Small intestine (tissue), 7 donors: ENCODE data around the gene STRN. TPM values are rescaled to one million over a fixed set of nuclear protein-coding genes. Genes with fewer than 3 reads are reported as not detected.

ENCODE experiments used
- DNase-seq, 2 donors: peaks; one replicate each; pipeline versions ENCODE4 v3.0.0 to v3.0.0-alpha.2; 2013
- FAIRE-seq: peaks from 2 replicates; lab custom pipeline; 2012; peaks lifted over from hg19 to GRCh38; lab: Jason Lieb, UNC
- H3K27ac ChIP-seq, 3 donors: one replicate each; pipeline ENCODE4 v1.5.1; 2013; ENCODE audit warnings: low read length in 2 of 3, mild to moderate bottlenecking in 2 of 3, control low read depth in 1 of 3, inconsistent platforms in 1 of 3, low read depth in 1 of 3, moderate library complexity in 1 of 3
- H3K27me3 ChIP-seq, 3 donors: one replicate each; pipeline ENCODE4 v1.6.1; 2013; ENCODE audit warnings: low read length in 3 of 3, inconsistent platforms in 1 of 3; ENCODE audit not compliant: control insufficient read depth in 3 of 3, insufficient read depth in 3 of 3
- H3K36me3 ChIP-seq, 3 donors: one replicate each; pipeline ENCODE4 v1.6.1; 2013; ENCODE audit warnings: low read length in 3 of 3, inconsistent platforms in 1 of 3, low read depth in 1 of 3, mild to moderate bottlenecking in 1 of 3, moderate library complexity in 1 of 3; ENCODE audit not compliant: control insufficient read depth in 3 of 3, insufficient read depth in 2 of 3
- H3K4me1 ChIP-seq, 3 donors: one replicate each; pipeline ENCODE4 v1.6.1; 2013; ENCODE audit warnings: low read length in 2 of 3, inconsistent platforms in 1 of 3, low read depth in 1 of 3, mild to moderate bottlenecking in 1 of 3, moderate library complexity in 1 of 3; ENCODE audit not compliant: control insufficient read depth in 3 of 3, insufficient read depth in 2 of 3
- H3K4me3 ChIP-seq, 3 donors: one replicate each; pipeline ENCODE4 v1.5.1; 2013; ENCODE audit warnings: low read length in 3 of 3, control low read depth in 1 of 3, inconsistent platforms in 1 of 3, low read depth in 1 of 3, mild to moderate bottlenecking in 1 of 3, moderate library complexity in 1 of 3
- H3K9me3 ChIP-seq, 2 donors: one replicate each; pipeline ENCODE4 v1.6.1; 2013; ENCODE audit warnings: low read depth in 1 of 2, low read length in 1 of 2; ENCODE audit not compliant: control insufficient read depth in 2 of 2, insufficient read depth in 1 of 2
- WGBS, 3 donors: extraction: QIAGEN DNeasy Blood & Tissue Kit; methylation state at CpG; one replicate each; pipeline ENCODE4 v1.1.7; 2013; 5-methylcytosine and 5-hydroxymethylcytosine counted together
- polyA plus RNA-seq, 4 donors: library from polyadenylated mRNA; stranded (reverse) in 3 of 4; unstranded in 1 of 4; fragments of 200-250 nt in 3 of 4; fragments of 120-200 nt in 1 of 4; gene quantifications; one replicate each; pipeline versions ENCODE4 v1.2.1 to v1.2.3, GENCODE V29; 2013
- donor health status: healthy with polysubstance abuse.
- donor health status: control.
- donor health status: control.
- donor health status: Bipolar disorder and iron deficiency.
- donor health status: healthy.

The STRN gene
- polyA plus RNA-seq, 4 donors = 4.9 to 16.6 (median 6.7) TPM

DNA sequence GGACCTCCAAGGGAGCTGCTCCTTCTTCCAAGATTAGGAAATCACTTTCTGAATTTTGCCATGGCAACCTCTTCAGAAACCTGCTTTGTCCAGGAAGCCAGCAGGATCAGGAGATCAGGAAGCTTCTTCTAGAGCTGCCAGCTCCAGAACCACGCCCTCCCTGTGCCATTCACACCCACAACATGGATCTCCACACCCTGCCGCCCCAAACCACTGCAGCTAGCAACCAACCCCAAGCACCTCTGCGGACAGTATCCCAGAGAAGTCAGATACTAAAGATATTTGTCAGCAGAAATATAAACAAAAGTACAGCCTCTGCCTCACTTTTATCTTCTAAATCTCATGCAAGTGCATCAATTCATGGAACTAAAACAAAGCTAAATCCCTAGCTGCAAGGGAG is 163.4 kb downstream of the STRN start:
- FAIRE-seq = no peak
- WGBS, 3 donors = 73 to 81% (median 74%) methylated on average over 3 of the region's 3 CpGs
- no peak overlapping the region for H3K4me3 ChIP-seq
- DNase-seq = no peak
- H3K9me3 ChIP-seq = no peaks in the 10 kb centered on the region
- no peaks in the 10 kb centered on the region for H3K36me3 ChIP-seq
- H3K27me3 ChIP-seq = no peaks in the 10 kb centered on the region
- no peaks in the 10 kb centered on the region for H3K4me1 ChIP-seq
- H3K27ac ChIP-seq = no peak overlapping the region

DNA sequence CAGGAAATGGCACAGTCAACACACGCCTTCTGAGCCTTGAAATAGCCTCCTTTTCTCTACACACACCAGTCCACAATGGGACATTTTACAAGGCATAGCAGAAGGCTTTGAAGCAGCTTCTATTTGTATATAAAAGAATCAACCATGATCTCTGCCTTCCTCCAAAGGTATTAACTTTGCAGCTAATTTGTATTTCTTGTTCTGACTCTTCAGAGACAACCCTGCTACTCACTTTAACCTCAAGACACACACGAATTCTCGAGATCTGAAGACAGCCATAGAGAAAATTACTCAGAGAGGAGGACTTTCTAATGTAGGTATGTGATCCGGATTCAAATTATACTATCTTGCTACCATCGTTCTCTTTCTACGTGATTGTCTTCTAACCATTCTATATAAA is 165.2 kb downstream of the STRN start:
- no peaks in the 10 kb centered on the region for H3K27me3 ChIP-seq
- FAIRE-seq (no peak), DNase-seq (no peak)
- WGBS, 3 donors = 78 to 89% (median 81%) methylated on average over 6 of the region's 6 CpGs
- no peak overlapping the region for H3K4me3 ChIP-seq
- H3K27ac ChIP-seq = no peak overlapping the region
- no peaks in the 10 kb centered on the region for H3K36me3 ChIP-seq
- H3K9me3 ChIP-seq = no peaks in the 10 kb centered on the region
- no peaks in the 10 kb centered on the region for H3K4me1 ChIP-seq

DNA sequence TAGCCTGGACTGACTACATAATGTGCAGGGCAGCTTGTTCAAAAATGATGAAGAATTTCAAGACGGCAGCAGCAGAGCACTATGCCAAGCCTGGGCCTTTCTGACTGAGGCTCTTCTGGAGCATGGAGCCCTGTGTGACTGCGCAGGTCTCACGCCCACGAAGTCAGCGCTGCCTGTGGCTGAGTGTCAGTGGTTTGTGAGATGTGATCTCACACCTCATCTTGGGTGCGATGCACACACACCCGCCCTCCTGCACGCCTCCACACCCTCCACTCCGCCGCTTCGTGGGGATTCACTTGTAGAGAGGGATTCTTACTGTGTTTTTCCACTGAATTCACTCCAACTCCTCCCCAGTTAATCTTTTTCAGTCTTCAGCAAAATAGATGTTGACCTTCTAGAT is 166.0 kb downstream of the STRN start:
- Histone ChIP-seq H3K27me3 (no peaks in the 10 kb centered on the region), H3K27ac (no peak overlapping the region), H3K9me3 (no peaks in the 10 kb centered on the region), H3K36me3 (no peaks in the 10 kb centered on the region), H3K4me3 (no peak overlapping the region), H3K4me1 (no peaks in the 10 kb centered on the region)
- 83 to 94% (median 85%) methylated on average over 11 of the region's 11 CpGs for WGBS, 3 donors
- FAIRE-seq = no peak
- no peak for DNase-seq

DNA sequence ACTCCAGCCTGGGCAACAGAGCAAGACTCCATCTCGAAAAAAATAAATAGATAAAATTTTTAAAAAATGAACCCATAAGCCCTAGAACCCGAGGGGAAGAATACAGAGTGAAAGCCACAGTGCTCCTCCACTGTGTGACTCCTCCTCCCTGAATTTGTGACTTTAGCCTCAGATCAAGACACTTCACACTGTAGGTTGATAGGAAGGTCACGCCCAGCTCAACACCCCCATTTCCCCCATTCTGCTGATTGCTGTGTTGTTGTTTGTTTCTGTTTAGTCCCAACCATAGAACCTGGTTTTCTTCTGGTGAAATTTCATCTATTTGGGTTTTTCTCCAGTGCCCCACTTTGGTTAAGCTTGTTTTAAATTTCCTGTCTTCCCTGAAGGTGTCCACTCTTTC is 167.6 kb downstream of the STRN start:
- Histone ChIP-seq H3K27ac (no peak overlapping the region), H3K27me3 (no peaks in the 10 kb centered on the region), H3K36me3 (no peaks in the 10 kb centered on the region), H3K4me3 (no peak overlapping the region), H3K9me3 (no peaks in the 10 kb centered on the region), H3K4me1 (no peaks in the 10 kb centered on the region)
- DNase-seq (no peak), FAIRE-seq (no peak)
- WGBS, 3 donors = 68 to 83% (median 72%) methylated on average over 3 of the region's 3 CpGs

DNA sequence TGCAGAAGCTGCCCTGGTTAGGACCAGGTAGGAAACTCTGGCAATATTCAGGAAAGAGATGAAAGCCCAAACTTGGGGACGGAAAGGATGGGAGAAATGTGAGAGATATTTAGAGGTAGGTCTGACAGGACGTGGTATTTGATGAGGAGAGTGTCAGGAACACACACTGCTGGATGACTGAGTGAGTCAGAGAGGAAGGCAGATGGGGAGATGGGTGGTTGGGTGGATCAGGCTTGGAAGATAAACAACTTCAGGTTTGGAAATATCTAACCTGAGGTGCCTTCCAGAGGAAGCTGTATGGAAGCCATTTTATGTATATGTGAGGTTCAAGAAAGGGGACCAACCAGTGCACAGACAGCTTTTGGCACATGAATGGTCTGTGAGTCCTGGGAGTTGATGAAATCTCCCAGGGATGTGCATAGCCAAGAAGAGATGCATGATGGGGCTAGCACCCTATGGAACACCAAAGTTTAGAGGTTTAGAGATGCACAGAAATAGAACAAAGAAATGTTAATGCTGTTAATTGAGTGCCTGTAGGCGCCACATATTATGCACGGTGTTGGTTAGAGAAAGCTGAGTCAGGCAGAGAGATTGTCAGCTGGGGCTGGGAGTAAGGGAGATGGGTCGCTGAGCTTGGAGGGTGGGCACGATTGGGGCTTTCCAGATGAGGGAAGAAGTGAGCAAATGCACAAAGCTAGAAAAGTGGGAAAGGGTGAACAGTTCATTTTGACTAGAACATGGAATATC is 168.8 kb downstream of the STRN start:
- DNase-seq (no peak), FAIRE-seq (no peak)
- Histone ChIP-seq H3K27me3 (no peaks in the 10 kb centered on the region), H3K9me3 (no peaks in the 10 kb centered on the region), H3K27ac (no peak overlapping the region), H3K4me3 (no peak overlapping the region), H3K36me3 (no peaks in the 10 kb centered on the region), H3K4me1 (no peaks in the 10 kb centered on the region)
- WGBS, 3 donors = 69 to 72% (median 69%) methylated on average over 6 of the region's 6 CpGs

Other genes with a start within 250 kb of the STRN start
- gene HEATR5B, start 117.8 kb upstream of the STRN start, polyA plus RNA-seq = 10 to 100 TPM in 2 of 4 donors, 1 to 10 TPM in 2; 6.2 to 18.3 (median 10.5) TPM
- gene GPATCH11, start 118.0 kb upstream of the STRN start, polyA plus RNA-seq = 1 to 10 TPM; 3.1 to 6.0 (median 5.5) TPM
- gene EIF2AK2, start 190.4 kb upstream of the STRN start, polyA plus RNA-seq = 10 to 100 TPM in 2 of 4 donors, 1 to 10 TPM in 2; 4.3 to 27.7 (median 8.3) TPM
- not detected for gene SULT6B1, start 222.1 kb upstream of the STRN start, polyA plus RNA-seq
- gene CEBPZOS, start 230.0 kb upstream of the STRN start, polyA plus RNA-seq = 10 to 100 TPM; 25.9 to 54.6 (median 45.5) TPM